Adipocyte (in vitro differentiated cells): Measurements from ENCODE around the gene KLKB1.
A peak's percentile ranks its signal among the peaks of the same experiment; 100 is the strongest.
"Not testable (repeated sequence)": the region's sequence is repeated elsewhere in the genome, so short reads cannot be mapped to it uniquely, and the experiment has no call there.

Experiments used
- DNase-seq: peaks from one replicate; pipeline ENCODE4 v3.0.0-alpha.2; 2015; ENCODE audit warnings: low read depth
- H3K27me3 ChIP-seq: replicated peaks from 2 replicates; pipeline ENCODE4 v1.7.0; 2013; ENCODE audit warnings: mild to moderate bottlenecking, low read length, moderate library complexity; ENCODE audit not compliant: control insufficient read depth, insufficient read depth
- H3K36me3 ChIP-seq: 2 replicates; pipeline ENCODE4 v1.7.0; 2013; ENCODE audit warnings: low read length, mild to moderate bottlenecking, moderate library complexity; ENCODE audit not compliant: control insufficient read depth, insufficient read depth, severe bottlenecking
- H3K4me1 ChIP-seq: 2 replicates; pipeline ENCODE4 v1.7.0; 2013; ENCODE audit warnings: mild to moderate bottlenecking, low read length, moderate library complexity; ENCODE audit not compliant: control insufficient read depth, insufficient read depth
- H3K4me3 ChIP-seq: 2 replicates; pipeline ENCODE4 v1.7.0; 2013; ENCODE audit warnings: mild to moderate bottlenecking, low read length, moderate library complexity
- H3K9ac ChIP-seq: 2 replicates; pipeline ENCODE4 v1.7.0; 2013; ENCODE audit warnings: mild to moderate bottlenecking, low read length, moderate library complexity
- H3K9me3 ChIP-seq: 2 replicates; pipeline ENCODE4 v1.7.0; 2013; ENCODE audit warnings: mild to moderate bottlenecking, low read length, moderate library complexity; ENCODE audit not compliant: control insufficient read depth

KLKB1 gene

GRCh38 chr4:186271081-186271678, 43.9 kb downstream of the KLKB1 start:
- Histone ChIP-seq H3K4me3 (no peak overlapping the region), H3K4me1 (peaks cover 4% of the 10 kb centered on the region), H3K36me3 (no peaks in the 10 kb centered on the region), H3K9me3 (no peaks in the 10 kb centered on the region), H3K9ac (no peak overlapping the region), H3K27me3 (no peaks in the 10 kb centered on the region)
- DNase-seq: no peak

- Histone ChIP-seq H3K27me3 (no peaks in the 10 kb centered on the region), H3K9me3 (no peaks in the 10 kb centered on the region), H3K36me3 (no peaks in the 10 kb centered on the region), H3K9ac (no peak overlapping the region), H3K4me1 (no peaks in the 10 kb centered on the region), H3K4me3 (no peak overlapping the region)
- DNase-seq: no peak
Measured at GRCh38 chr4:186272699-186273391, 45.5 kb downstream of the KLKB1 start.

- not testable (repeated sequence) for DNase-seq, H3K4me3 ChIP-seq, H3K36me3 ChIP-seq, H3K27me3 ChIP-seq, H3K9ac ChIP-seq, H3K4me1 ChIP-seq, H3K9me3 ChIP-seq
Measured at GRCh38 chr4:186273392-186273789, 46.1 kb downstream of the KLKB1 start.

- no peak overlapping the region for H3K4me3 ChIP-seq
- no peak overlapping the region for H3K9ac ChIP-seq
- H3K4me1 ChIP-seq: no peaks in the 10 kb centered on the region
- no peaks in the 10 kb centered on the region for H3K9me3 ChIP-seq
- DNase-seq: no peak
- peaks cover 12% of the 10 kb centered on the region for H3K27me3 ChIP-seq
- H3K36me3 ChIP-seq: no peaks in the 10 kb centered on the region
Measured at GRCh38 chr4:186283311-186283710, 56.0 kb downstream of the KLKB1 start.

GRCh38 chr4:186285147-186285546, 57.8 kb downstream of the KLKB1 start:
- Histone ChIP-seq H3K4me1 (no peaks in the 10 kb centered on the region), H3K27me3 (peaks cover 29% of the 10 kb centered on the region), H3K9ac (no peak overlapping the region), H3K36me3 (no peaks in the 10 kb centered on the region), H3K4me3 (no peak overlapping the region), H3K9me3 (no peaks in the 10 kb centered on the region)
- no peak for DNase-seq

- H3K36me3 ChIP-seq: no peaks in the 10 kb centered on the region
- no peak for DNase-seq
- H3K4me3 ChIP-seq: no peak overlapping the region
- no peaks in the 10 kb centered on the region for H3K4me1 ChIP-seq
- no peaks in the 10 kb centered on the region for H3K9me3 ChIP-seq
- peaks cover 34% of the 10 kb centered on the region for H3K27me3 ChIP-seq
- H3K9ac ChIP-seq: no peak overlapping the region
Measured at GRCh38 chr4:186286581-186286980, 59.3 kb downstream of the KLKB1 start.

GRCh38 chr4:186291256-186291890, 64.1 kb downstream of the KLKB1 start:
- Histone ChIP-seq H3K9ac (no peak overlapping the region), H3K4me3 (no peak overlapping the region), H3K36me3 (no peaks in the 10 kb centered on the region), H3K4me1 (no peaks in the 10 kb centered on the region), H3K9me3 (no peaks in the 10 kb centered on the region), H3K27me3 (peaks cover 43% of the 10 kb centered on the region)
- DNase-seq: no peak

- H3K9ac ChIP-seq: no peak overlapping the region
- no peak overlapping the region for H3K4me3 ChIP-seq
- no peaks in the 10 kb centered on the region for H3K4me1 ChIP-seq
- no peaks in the 10 kb centered on the region for H3K9me3 ChIP-seq
- DNase-seq: no peak
- peaks cover 52% of the 10 kb centered on the region for H3K27me3 ChIP-seq
- no peaks in the 10 kb centered on the region for H3K36me3 ChIP-seq
Measured at GRCh38 chr4:186294160-186294559, 66.9 kb downstream of the KLKB1 start.

GRCh38 chr4:186296481-186296880, 69.2 kb downstream of the KLKB1 start:
- no peak for DNase-seq
- no peaks in the 10 kb centered on the region for H3K36me3 ChIP-seq
- H3K9ac ChIP-seq: no peak overlapping the region
- H3K9me3 ChIP-seq: no peaks in the 10 kb centered on the region
- peaks cover 52% of the 10 kb centered on the region for H3K27me3 ChIP-seq
- no peak overlapping the region for H3K4me3 ChIP-seq
- no peaks in the 10 kb centered on the region for H3K4me1 ChIP-seq

- peak; percentile 86 for DNase-seq
- no peak overlapping the region for H3K4me3 ChIP-seq
Measured at GRCh38 chr4:186297013-186297645, 69.8 kb downstream of the KLKB1 start.

GRCh38 chr4:186298031-186298647, 70.8 kb downstream of the KLKB1 start:
- H3K36me3 ChIP-seq: no peaks in the 10 kb centered on the region
- H3K9me3 ChIP-seq: no peaks in the 10 kb centered on the region
- H3K4me1 ChIP-seq: no peaks in the 10 kb centered on the region
- no peak for DNase-seq
- no peak overlapping the region for H3K4me3 ChIP-seq
- no peak overlapping the region for H3K9ac ChIP-seq
- H3K27me3 ChIP-seq: peaks cover 45% of the 10 kb centered on the region

More at GRCh38 chr4:186297013-186297645, 69.8 kb downstream of the KLKB1 start:
- H3K4me1 ChIP-seq: no peaks in the 10 kb centered on the region
- H3K9me3 ChIP-seq: no peaks in the 10 kb centered on the region
- peaks cover 48% of the 10 kb centered on the region for H3K27me3 ChIP-seq
- no peak overlapping the region for H3K9ac ChIP-seq
- no peaks in the 10 kb centered on the region for H3K36me3 ChIP-seq
